Amniotic epithelial cell (primary cell): ENCODE data around the gene SERGEF.
"Not testable (repeated sequence)": the region's sequence is repeated elsewhere in the genome, so short reads cannot be mapped to it uniquely, and the experiment has no call there.

Experiments
- DNase-seq: peaks from one replicate; pipeline ENCODE4 v3.0.0-alpha.2; 2010; ENCODE audit warnings: low read depth

SERGEF gene

GRCh38 chr11:18000760-18001159, 12.1 kb downstream of the SERGEF start:
- DNase-seq: no peak

DNA sequence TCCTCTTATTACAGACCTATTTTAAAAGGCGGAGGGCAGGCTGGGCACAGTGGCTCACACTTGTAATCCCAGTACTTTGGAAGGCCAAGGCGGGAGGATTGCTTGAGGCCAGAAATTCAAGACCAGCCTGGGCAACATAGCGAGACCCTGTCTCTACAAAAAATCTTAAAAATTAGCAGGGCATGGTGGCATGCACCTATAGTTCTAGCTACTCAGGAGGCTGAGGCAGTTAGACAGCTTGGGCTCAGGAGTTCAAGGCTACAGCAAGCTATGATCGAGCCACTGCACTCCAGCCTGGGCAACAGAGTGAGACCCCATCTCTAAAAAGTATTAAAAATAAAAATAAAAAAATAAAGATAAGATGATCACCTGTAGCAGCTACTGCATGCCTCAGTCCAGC, 12.7 kb downstream of the SERGEF start:
- DNase-seq: not testable (repeated sequence)

DNA sequence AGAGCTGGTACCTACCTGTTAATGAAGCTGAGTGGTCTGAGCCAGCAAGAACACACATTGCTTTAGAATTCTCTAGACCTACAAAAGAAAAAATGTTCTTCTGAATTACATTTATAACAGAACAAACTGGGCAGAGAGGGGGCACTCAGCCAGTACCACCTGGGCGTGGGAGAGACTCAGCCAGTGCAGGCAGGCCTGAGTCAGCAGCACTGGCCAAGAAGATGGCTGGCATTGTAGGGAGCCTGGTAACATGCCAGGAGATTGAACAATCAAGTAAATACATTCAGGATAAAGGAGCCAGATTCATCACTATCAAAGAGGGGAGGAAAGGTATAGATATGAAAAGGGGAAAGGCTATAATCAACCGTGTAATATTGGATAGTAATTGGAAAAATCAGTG, 19.9 kb downstream of the SERGEF start:
- peak; percentile 9 for DNase-seq

- DNase-seq: peak; percentile 58
Observed at GRCh38 chr11:17991783-17992433, 20.9 kb downstream of the SERGEF start.

DNA sequence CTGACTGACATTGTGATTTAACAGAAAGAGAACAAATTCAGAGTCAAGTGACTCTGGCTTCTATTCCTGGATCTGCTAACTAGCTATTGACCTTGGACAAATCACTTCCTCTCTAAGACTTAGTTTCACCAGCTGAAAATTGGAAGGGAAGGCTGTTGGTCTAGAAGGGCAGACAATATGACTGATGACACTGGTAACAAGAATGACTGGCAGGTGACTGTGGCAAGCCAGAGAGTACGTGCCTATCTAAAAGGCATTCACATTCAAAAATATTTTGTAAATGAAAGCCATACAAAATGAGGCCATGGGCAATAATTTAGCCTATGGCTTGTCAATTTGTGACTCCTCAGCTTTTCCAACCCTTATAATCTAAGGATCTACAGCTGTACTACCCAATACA, 23.5 kb downstream of the SERGEF start:
- DNase-seq: no peak

GRCh38 chr11:17988465-17988864, 24.4 kb downstream of the SERGEF start:
- no peak for DNase-seq

- DNase-seq: no peak
Observed at GRCh38 chr11:17987826-17988225, 25.0 kb downstream of the SERGEF start.

- DNase-seq: no peak
Observed at GRCh38 chr11:17986711-17987220, 26.1 kb downstream of the SERGEF start.

GRCh38 chr11:17986007-17986710, 26.7 kb downstream of the SERGEF start:
- DNase-seq: peak; percentile 27

- peak; percentile 24 for DNase-seq
Observed at GRCh38 chr11:17985517-17985916, 27.3 kb downstream of the SERGEF start.

- no peak for DNase-seq
Observed at GRCh38 chr11:17983569-17983968, 29.3 kb downstream of the SERGEF start.

DNA sequence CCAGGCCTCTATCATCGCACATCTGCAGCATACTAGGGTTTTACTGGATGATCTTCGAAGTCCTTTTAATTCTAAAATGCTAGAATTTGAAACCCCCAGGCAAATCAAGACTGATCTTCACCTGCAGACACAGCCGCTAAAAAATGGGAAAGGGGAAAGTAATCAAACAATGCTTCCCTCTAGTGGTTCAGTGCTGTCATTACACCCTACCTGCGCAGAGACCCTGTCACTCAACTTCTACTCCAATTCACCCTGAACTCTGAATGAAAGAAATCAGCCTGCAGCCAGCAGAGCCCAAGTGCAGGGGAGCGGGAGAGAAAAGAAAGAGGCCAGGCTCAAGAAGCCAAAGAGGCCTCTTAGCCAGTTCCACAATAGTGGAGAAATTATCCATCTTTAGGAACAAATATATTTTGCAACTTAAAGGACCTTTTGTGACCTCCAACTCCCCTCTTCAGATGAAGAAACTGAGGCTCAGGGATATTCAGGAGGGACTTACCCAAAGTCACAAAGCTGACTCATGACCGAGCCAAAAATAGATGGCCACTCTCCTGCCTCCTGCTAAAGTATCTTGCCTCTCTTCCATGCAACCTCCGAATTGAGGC, 33.0 kb downstream of the SERGEF start:
- peak; percentile 10 for DNase-seq

- peak; percentile 43 for DNase-seq
Observed at GRCh38 chr11:17978553-17979287, 34.1 kb downstream of the SERGEF start.

DNA sequence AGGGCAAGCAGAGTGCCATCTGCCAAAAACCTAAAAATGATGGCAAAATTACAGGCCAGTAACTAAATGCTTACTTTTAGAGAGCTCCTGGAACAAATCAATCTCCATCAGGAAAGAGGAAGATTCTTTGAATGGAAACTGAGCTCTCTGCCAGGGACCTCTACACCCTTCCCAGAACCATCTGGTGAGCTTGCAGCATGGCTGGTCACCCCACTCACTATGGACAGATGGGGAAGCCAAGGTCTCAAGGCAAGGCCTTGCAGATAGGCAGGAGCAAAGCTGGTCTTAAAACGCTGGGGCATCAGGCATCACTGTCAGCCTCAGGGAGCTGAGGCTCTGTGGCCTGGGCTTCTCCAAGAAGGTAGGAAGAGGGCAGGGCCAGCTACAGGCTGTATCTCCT, 36.2 kb downstream of the SERGEF start:
- DNase-seq: no peak

- DNase-seq: no peak
Observed at GRCh38 chr11:17974246-17974645, 38.6 kb downstream of the SERGEF start.

- DNase-seq: peak; percentile 74
Observed at GRCh38 chr11:17972987-17973386, 39.9 kb downstream of the SERGEF start.

GRCh38 chr11:17968206-17968605, 44.6 kb downstream of the SERGEF start:
- no peak for DNase-seq

- no peak for DNase-seq
Observed at GRCh38 chr11:17967661-17968060, 45.2 kb downstream of the SERGEF start.

DNA sequence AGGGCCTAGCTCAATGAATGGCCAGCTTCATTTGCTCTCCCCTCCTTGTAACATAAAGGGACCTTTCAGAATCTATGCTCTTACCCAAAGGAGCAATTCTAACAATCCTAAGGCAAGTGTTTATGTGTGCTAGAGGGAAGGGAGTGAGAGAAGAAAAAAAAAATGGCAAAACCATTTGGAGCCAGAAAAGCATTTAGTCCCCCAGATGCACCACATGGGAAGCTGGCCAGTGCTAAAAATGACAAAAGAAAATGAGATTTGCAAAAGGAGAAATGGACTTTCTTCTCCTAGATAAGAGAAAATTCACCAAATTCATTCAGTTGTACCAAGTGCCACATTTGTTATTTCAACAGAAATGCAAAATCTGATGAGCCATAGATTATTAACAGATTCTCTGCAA, 52.8 kb downstream of the SERGEF start:
- DNase-seq: no peak

DNA sequence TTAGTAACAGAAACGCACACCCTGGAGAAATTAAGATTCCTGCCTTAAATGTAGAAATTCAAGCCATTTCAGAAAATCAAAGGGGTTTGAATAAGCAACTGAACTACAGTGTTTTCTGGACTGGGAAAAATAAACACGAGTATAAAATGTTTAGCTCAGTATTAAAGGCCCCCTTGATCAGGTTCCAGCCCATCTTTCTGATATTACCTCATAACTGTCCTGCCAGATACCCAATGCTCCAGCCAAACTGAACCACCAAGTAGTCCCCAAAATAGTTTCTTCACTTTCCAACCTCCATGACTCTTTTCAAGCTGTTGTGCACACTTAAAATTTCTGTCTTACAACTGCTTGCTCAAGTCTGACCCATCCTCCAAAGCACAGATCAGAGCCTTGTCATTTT, 54.4 kb downstream of the SERGEF start:
- no peak for DNase-seq

- DNase-seq: peak; percentile 10
Observed at GRCh38 chr11:17954395-17955252, 58.2 kb downstream of the SERGEF start.

- DNase-seq: no peak
Observed at GRCh38 chr11:17952487-17952886, 60.4 kb downstream of the SERGEF start.
